GM12878 (cell line): ENCODE measurements around the gene MAST3. TPM values are rescaled to one million over a fixed set of nuclear protein-coding genes. Genes with fewer than 3 reads are reported as not detected.

Source experiments
- CEBPB ChIP-seq, 2 experiments: fragments of 150-350 bp in 1 of 2; IDR thresholded peaks; 2 replicates each; pipeline ENCODE4 v1.6.1; 2012 to 2014; ENCODE audit warnings: low read depth in 2 of 2, low read length in 2 of 2, borderline replicate concordance in 1 of 2, inconsistent platforms in 1 of 2
- CHD4 ChIP-seq: fragments of 200-600 bp; sonication (generic); IDR thresholded peaks from 2 replicates; pipeline ENCODE4 v1.6.1; 2016; ENCODE audit warnings: mild to moderate bottlenecking
- CREM ChIP-seq: IDR thresholded peaks from 2 replicates; pipeline ENCODE4 v1.6.1; 2014; ENCODE audit warnings: antibody characterized with exemption, low read depth
- DPF2 ChIP-seq: fragments of 450-650 bp; IDR thresholded peaks from 2 replicates; pipeline ENCODE4 v1.6.1; 2017; ENCODE audit warnings: mild to moderate bottlenecking
- ETV6 ChIP-seq, 2 experiments: fragments of 450-650 bp in 1 of 2; IDR thresholded peaks in 1 of 2; conservative IDR thresholded peaks in 1 of 2; 2 replicates each; pipeline ENCODE4 v1.6.1; 2014; ENCODE audit warnings: antibody characterized with exemption in 1 of 2, borderline replicate concordance in 1 of 2, low read depth in 1 of 2, mild to moderate bottlenecking in 1 of 2, moderate library complexity in 1 of 2
- GATAD2B ChIP-seq: fragments of 450-650 bp; conservative IDR thresholded peaks from 2 replicates; pipeline ENCODE4 v1.6.1; 2017; ENCODE audit warnings: low read depth, mild to moderate bottlenecking, moderate library complexity
- KLF5 ChIP-seq: fragments of 450-650 bp; IDR thresholded peaks from 2 replicates; pipeline ENCODE4 v1.6.1; 2014; ENCODE audit warnings: mild to moderate bottlenecking; ENCODE audit not compliant: partially characterized antibody
- MEF2A ChIP-seq: IDR thresholded peaks from 2 replicates; pipeline ENCODE4 v1.6.1; 2011; ENCODE audit warnings: low read depth, mild to moderate bottlenecking, low read length, moderate library complexity; ENCODE audit not compliant: insufficient read depth
- MLLT1 ChIP-seq: fragments of 450-650 bp; IDR thresholded peaks from 2 replicates; pipeline ENCODE4 v1.6.1; 2016; ENCODE audit warnings: mild to moderate bottlenecking
- NFYA ChIP-seq: IDR thresholded peaks from 2 replicates; pipeline ENCODE4 v1.6.1; 2011; ENCODE audit warnings: low read depth, mild to moderate bottlenecking, low read length, improper control_type of control experiment, borderline replicate concordance
- SMARCA5 ChIP-seq: fragments of 450-650 bp; IDR thresholded peaks from 2 replicates; pipeline ENCODE4 v1.6.1; 2017; ENCODE audit warnings: mild to moderate bottlenecking
- TCF12 ChIP-seq: IDR thresholded peaks from 2 replicates; pipeline ENCODE4 v1.6.1; 2011; ENCODE audit warnings: low read depth, mild to moderate bottlenecking, low read length
- ZNF24 ChIP-seq: fragments of 450-650 bp; IDR thresholded peaks from 2 replicates; pipeline ENCODE4 v1.6.1; 2017; ENCODE audit warnings: antibody characterized with exemption, mild to moderate bottlenecking
- ZNF592 ChIP-seq: fragments of 450-650 bp; IDR thresholded peaks from 2 replicates; pipeline ENCODE4 v1.6.1; 2017; ENCODE audit warnings: mild to moderate bottlenecking, moderate library complexity
- polyA plus RNA-seq, 11 experiments: library from polyadenylated mRNA; depleted of rRNA in 4 of 11; unstranded in 6 of 11; stranded (reverse) in 5 of 11; fragments of >200 nt; fragmentation: Nextera tagmentation in 4 of 11; fragmentation: Illumina TruSeq in 1 of 11; extraction: Ambion mirVana in 4 of 11; extraction: Trizol in 1 of 11; gene quantifications; 1 replicate in 1 of 11; 2 replicates in 10 of 11; pipeline versions ENCODE4 v1.2.1 to v1.2.3, GENCODE V29; 2011 to 2016; ENCODE audit warnings: inconsistent platforms in 2 of 11, missing spikeins in 2 of 11, low read depth in 1 of 11
- total RNA-seq, 4 experiments: library from RNA; depleted of rRNA in 3 of 4; stranded (reverse); fragments of >200 nt in 3 of 4; fragmentation: Illumina TruSeq in 1 of 4; extraction: Trizol in 1 of 4; gene quantifications; 2 replicates each; pipeline versions ENCODE4 v1.2.1 to v1.2.3, GENCODE V29; 2013 to 2021
- TF ChIP-seq, protein P1 (sequence below): fragments of 450-650 bp; IDR thresholded peaks from 2 replicates; pipeline ENCODE4 v1.6.1; 2016; ENCODE audit warnings: mild to moderate bottlenecking
- TF ChIP-seq, protein P2 (sequence below): fragments of 450-650 bp; IDR thresholded peaks from 2 replicates; pipeline ENCODE4 v1.6.1; 2016; ENCODE audit warnings: mild to moderate bottlenecking, moderate library complexity, borderline replicate concordance

Gene MAST3
- total and polyA plus RNA-seq, 10 of the 15 experiments (the other 5 are each of a cell fraction or from before 2014, with no cell fraction given), result 3.0 to 22.2 (median 7.5) TPM

GRCh38 chr19:18173572-18174288, 76.2 kb downstream of the MAST3 start, which contains the start of gene IFI30 (continued):
- TF ChIP-seq KLF5, result no peak
- peak; percentile 30 for TF ChIP-seq CREM
- TF ChIP-seq ZNF24, result peak; percentile 74; the same call in 1 of the 2 replicates
- peak; percentile 84 for TF ChIP-seq TCF12
- TF ChIP-seq, protein P1, sequence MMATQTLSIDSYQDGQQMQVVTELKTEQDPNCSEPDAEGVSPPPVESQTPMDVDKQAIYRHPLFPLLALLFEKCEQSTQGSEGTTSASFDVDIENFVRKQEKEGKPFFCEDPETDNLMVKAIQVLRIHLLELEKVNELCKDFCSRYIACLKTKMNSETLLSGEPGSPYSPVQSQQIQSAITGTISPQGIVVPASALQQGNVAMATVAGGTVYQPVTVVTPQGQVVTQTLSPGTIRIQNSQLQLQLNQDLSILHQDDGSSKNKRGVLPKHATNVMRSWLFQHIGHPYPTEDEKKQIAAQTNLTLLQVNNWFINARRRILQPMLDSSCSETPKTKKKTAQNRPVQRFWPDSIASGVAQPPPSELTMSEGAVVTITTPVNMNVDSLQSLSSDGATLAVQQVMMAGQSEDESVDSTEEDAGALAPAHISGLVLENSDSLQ, result 0 out of 2 replicates have a peak, but pooled peaks have one; percentile 34
- peak; percentile 76; the same call in 1 of the 2 replicates for TF ChIP-seq GATAD2B
- TF ChIP-seq, protein P2, sequence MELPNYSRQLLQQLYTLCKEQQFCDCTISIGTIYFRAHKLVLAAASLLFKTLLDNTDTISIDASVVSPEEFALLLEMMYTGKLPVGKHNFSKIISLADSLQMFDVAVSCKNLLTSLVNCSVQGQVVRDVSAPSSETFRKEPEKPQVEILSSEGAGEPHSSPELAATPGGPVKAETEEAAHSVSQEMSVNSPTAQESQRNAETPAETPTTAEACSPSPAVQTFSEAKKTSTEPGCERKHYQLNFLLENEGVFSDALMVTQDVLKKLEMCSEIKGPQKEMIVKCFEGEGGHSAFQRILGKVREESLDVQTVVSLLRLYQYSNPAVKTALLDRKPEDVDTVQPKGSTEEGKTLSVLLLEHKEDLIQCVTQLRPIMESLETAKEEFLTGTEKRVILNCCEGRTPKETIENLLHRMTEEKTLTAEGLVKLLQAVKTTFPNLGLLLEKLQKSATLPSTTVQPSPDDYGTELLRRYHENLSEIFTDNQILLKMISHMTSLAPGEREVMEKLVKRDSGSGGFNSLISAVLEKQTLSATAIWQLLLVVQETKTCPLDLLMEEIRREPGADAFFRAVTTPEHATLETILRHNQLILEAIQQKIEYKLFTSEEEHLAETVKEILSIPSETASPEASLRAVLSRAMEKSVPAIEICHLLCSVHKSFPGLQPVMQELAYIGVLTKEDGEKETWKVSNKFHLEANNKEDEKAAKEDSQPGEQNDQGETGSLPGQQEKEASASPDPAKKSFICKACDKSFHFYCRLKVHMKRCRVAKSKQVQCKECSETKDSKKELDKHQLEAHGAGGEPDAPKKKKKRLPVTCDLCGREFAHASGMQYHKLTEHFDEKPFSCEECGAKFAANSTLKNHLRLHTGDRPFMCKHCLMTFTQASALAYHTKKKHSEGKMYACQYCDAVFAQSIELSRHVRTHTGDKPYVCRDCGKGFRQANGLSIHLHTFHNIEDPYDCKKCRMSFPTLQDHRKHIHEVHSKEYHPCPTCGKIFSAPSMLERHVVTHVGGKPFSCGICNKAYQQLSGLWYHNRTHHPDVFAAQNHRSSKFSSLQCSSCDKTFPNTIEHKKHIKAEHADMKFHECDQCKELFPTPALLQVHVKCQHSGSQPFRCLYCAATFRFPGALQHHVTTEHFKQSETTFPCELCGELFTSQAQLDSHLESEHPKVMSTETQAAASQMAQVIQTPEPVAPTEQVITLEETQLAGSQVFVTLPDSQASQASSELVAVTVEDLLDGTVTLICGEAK, result no peak
- TF ChIP-seq ZNF592, result no peak
- no peak for TF ChIP-seq MEF2A
- no peak for TF ChIP-seq NFYA
- TF ChIP-seq MLLT1, result no peak; the same call in 1 of the 2 replicates
- TF ChIP-seq DPF2, result peak; percentile 74
- TF ChIP-seq CHD4, result no peak
- no peak for TF ChIP-seq CEBPB (IDR thresholded peaks at IDR 0.05; ENCODE audit: borderline replicate concordance in 1 of 2, low read depth in 2 of 2, low read length in 2 of 2)
- no peak; a peak in 1 of 4 replicates for TF ChIP-seq ETV6 (conservative IDR thresholded peaks at IDR 0.05 in 1 of 2, IDR thresholded peaks at IDR 0.05 in 1 of 2; ENCODE audit: borderline replicate concordance in 1 of 2, low read depth in 1 of 2)
- peak; percentile 80; the same call in 1 of the 2 replicates for TF ChIP-seq SMARCA5
